B cell (primary cell): ENCODE results near the gene FLYWCH2. TPM values are rescaled to one million over a fixed set of nuclear protein-coding genes. Genes with fewer than 3 reads are reported as not detected.

Experiments
- ATAC-seq: fragments of 200-7000 bp; cut with Tn5 transposase; one replicate; pipeline ENCODE4 v1.10.0; 2021; ENCODE audit warnings: low read depth, mild to moderate bottlenecking, moderate number of reproducible peaks, moderate library complexity
- CTCF ChIA-PET: fragments of 350-600 bp; sonication (Branson Sonifier 250); formaldehyde crosslinking; loops from one replicate; lab custom pipeline; 2021; ENCODE audit warnings: antibody characterized with exemption, inconsistent platforms; lab: Charles Lee
- POLR2A ChIA-PET: fragments of 350-600 bp; sonication (Branson Sonifier 250); formaldehyde crosslinking; loops from one replicate; lab custom pipeline; 2021; ENCODE audit warnings: antibody characterized with exemption; lab: Charles Lee
- DNase-seq: peaks from one replicate; pipeline ENCODE4 v3.0.0; 2013
- H2AFZ ChIP-seq: 2 replicates; pipeline ENCODE4 v1.6.1; 2012; ENCODE audit warnings: mild to moderate bottlenecking, low read depth, low read length; ENCODE audit not compliant: insufficient read depth, poor library complexity, severe bottlenecking
- H3K27ac ChIP-seq, 2 donors: 1 replicate in 1 of 2; 2 replicates in 1 of 2; pipeline ENCODE4 v1.5.1; 2012 to 2013; ENCODE audit warnings: low read length in 2 of 2, mild to moderate bottlenecking in 2 of 2, moderate library complexity in 1 of 2
- H3K27me3 ChIP-seq, 4 experiments: fragments of 200-600 bp in 1 of 4; sonication (generic) in 1 of 4; replicated peaks in 1 of 4; 1 replicate in 2 of 4; 2 replicates in 2 of 4; pipeline versions ENCODE4 v1.6.1 to v1.7.0; 2013 to 2016; ENCODE audit warnings: low read length in 3 of 4, mild to moderate bottlenecking in 2 of 4, mixed read lengths in 1 of 4, moderate library complexity in 1 of 4; ENCODE audit not compliant: insufficient read depth in 4 of 4, control insufficient read depth in 3 of 4; ENCODE audit errors: control extremely low read depth in 1 of 4
- H3K36me3 ChIP-seq, 2 experiments: replicated peaks in 1 of 2; 1 replicate in 1 of 2; 2 replicates in 1 of 2; pipeline versions ENCODE4 v1.6.1 to v1.7.1; 2013; ENCODE audit warnings: low read length in 1 of 2; ENCODE audit not compliant: insufficient read depth in 2 of 2, control insufficient read depth in 1 of 2; ENCODE audit errors: control extremely low read depth in 1 of 2, extremely low read depth in 1 of 2
- H3K4me1 ChIP-seq, 2 donors: fragments of 200-600 bp in 1 of 2; sonication (generic) in 1 of 2; 1 replicate in 1 of 2; 2 replicates in 1 of 2; pipeline versions ENCODE4 v1.5.1 to v1.6.1; 2013 to 2017; ENCODE audit warnings: low read length in 2 of 2; ENCODE audit not compliant: control insufficient read depth in 2 of 2, insufficient read depth in 2 of 2
- H3K4me2 ChIP-seq: replicated peaks from 2 replicates; pipeline ENCODE3; 2012; ENCODE audit warnings: mild to moderate bottlenecking, low read depth, low read length; ENCODE audit not compliant: poor library complexity, severe bottlenecking
- H3K4me3 ChIP-seq, 5 experiments: fragments of 200-600 bp in 1 of 5; sonication (generic) in 1 of 5; 1 replicate in 3 of 5; 2 replicates in 2 of 5; pipeline versions ENCODE4 v1.5.1 to v1.7.0; 2011 to 2016; ENCODE audit warnings: low read length in 4 of 5, mild to moderate bottlenecking in 4 of 5, low read depth in 2 of 5, control low read depth in 1 of 5, moderate library complexity in 1 of 5; ENCODE audit not compliant: insufficient read depth in 1 of 5; ENCODE audit errors: control extremely low read depth in 1 of 5, extremely low read depth in 1 of 5
- H3K79me2 ChIP-seq: fragments of 200-600 bp; sonication (generic); one replicate; pipeline ENCODE4 v1.6.0; 2016; ENCODE audit warnings: low read length; ENCODE audit not compliant: control insufficient read depth, insufficient read depth
- H3K9ac ChIP-seq: fragments of 200-600 bp; sonication (generic); 2 replicates; pipeline ENCODE4 v1.6.1; 2017; ENCODE audit warnings: mild to moderate bottlenecking, low read length, moderate library complexity
- H3K9me3 ChIP-seq, 3 donors: one replicate each; pipeline versions ENCODE4 v1.6.1 to v1.7.1; 2013; ENCODE audit warnings: low read length in 2 of 3; ENCODE audit not compliant: control insufficient read depth in 2 of 3, insufficient read depth in 1 of 3; ENCODE audit errors: control extremely low read depth in 1 of 3
- H4K20me1 ChIP-seq: 2 replicates; pipeline ENCODE4 v1.6.0; 2012; ENCODE audit warnings: mild to moderate bottlenecking, low read length; ENCODE audit not compliant: insufficient read depth, control insufficient read depth, poor library complexity, severe bottlenecking
- H3K27ac Mint-ChIP-seq: one replicate; pipeline ENCODE4 v1.8.0; 2021; ENCODE audit warnings: mixed read lengths
- H3K27me3 Mint-ChIP-seq: one replicate; pipeline ENCODE4 v1.8.0; 2021; ENCODE audit warnings: mixed read lengths
- H3K4me1 Mint-ChIP-seq: one replicate; pipeline ENCODE4 v1.8.0; 2021; ENCODE audit warnings: mixed read lengths
- H3K4me3 Mint-ChIP-seq: one replicate; pipeline ENCODE4 v1.8.0; 2021; ENCODE audit warnings: mixed read lengths
- H3K9me3 Mint-ChIP-seq: one replicate; pipeline ENCODE4 v1.8.0; 2022; ENCODE audit warnings: mixed read lengths; ENCODE audit not compliant: insufficient read depth
- CTCF ChIP-seq: fragments of 200-600 bp; IDR thresholded peaks from one replicate; pipeline ENCODE4 v1.8.0; 2022; ENCODE audit warnings: antibody characterized with exemption, mild to moderate bottlenecking
- EZH2 ChIP-seq: IDR thresholded peaks from 2 replicates; pipeline ENCODE4 v1.6.1; 2012; ENCODE audit warnings: borderline replicate concordance, low read depth, mild to moderate bottlenecking, moderate library complexity, low read length; ENCODE audit not compliant: insufficient read depth, poor library complexity, severe bottlenecking
- WGBS: methylation state at CpG from one replicate; pipeline ENCODE4 v1.1.5; 2013; ENCODE audit warnings: missing lambda C conversion rate; ENCODE audit not compliant: insufficient coverage; 5-methylcytosine and 5-hydroxymethylcytosine counted together
- intact Hi-C: fragments of 100-400 bp; cut with micrococcal nuclease; formaldehyde crosslinking; loops from one replicate; pipeline ENCODE4 v1.10.0; 2022
- polyA plus RNA-seq: library from polyadenylated mRNA; depleted of rRNA; stranded (reverse); fragments of >200 nt; gene quantifications from 2 replicates; pipeline ENCODE4 v1.2.3, GENCODE V29; 2012
- total RNA-seq, 2 donors: library from RNA; stranded (reverse); fragments of 120-200 nt in 1 of 2; gene quantifications; 1 replicate in 1 of 2; 2 replicates in 1 of 2; pipeline versions ENCODE4 v1.2.3 to v1.2.4, GENCODE V29; 2013 to 2022

Gene FLYWCH2
- total and polyA plus RNA-seq, 2 donors (not counting 1 experiment from before 2014, with no cell fraction given), result 22.3 to 24.1 TPM

- Histone ChIP-seq H3K9ac (no peak overlapping the region), H3K4me3 (no peak overlapping the region), H2AFZ (no peak overlapping the region), H3K9me3 (no peaks in the 10 kb centered on the region), H3K79me2 (no peaks in the 10 kb centered on the region), H3K4me1 (peaks cover 0 to under 1% of the 10 kb centered on the region in 2 donors), H3K27me3 (peaks cover 0 to 49% (median 4%) of the 10 kb centered on the region in 4 experiments), H3K4me2 (no peak overlapping the region), H3K27ac (no peak overlapping the region), H4K20me1 (no peaks in the 10 kb centered on the region), H3K36me3 (no peaks in the 10 kb centered on the region)
- Mint-ChIP-seq H3K4me3 (no peak overlapping the region), H3K27ac (no peak overlapping the region), H3K27me3 (peaks cover 45% of the 10 kb centered on the region), H3K9me3 (no peaks in the 10 kb centered on the region), H3K4me1 (no peaks in the 10 kb centered on the region)
- DNase-seq (no peak), ATAC-seq (no peak)
- ChIA-PET CTCF (no interaction called here), POLR2A (no interaction called here)
- intact Hi-C loops, result no loop called here
- TF ChIP-seq CTCF (no peak), EZH2 (no peak)
- WGBS, result 91% methylated on average over 2 of the region's 3 CpGs
Measured at GRCh38 chr16:2834968-2835367, 48.0 kb upstream of the FLYWCH2 start.

- H3K4me2 ChIP-seq, result no peak overlapping the region
Measured at GRCh38 chr16:2835638-2836493, 47.1 kb upstream of the FLYWCH2 start.

More at GRCh38 chr16:2835638-2836493, 47.1 kb upstream of the FLYWCH2 start:
- ChIA-PET POLR2A (no interaction called here), CTCF (no interaction called here)
- Mint-ChIP-seq H3K4me3 (no peak overlapping the region), H3K27ac (no peak overlapping the region), H3K27me3 (peaks cover 43% of the 10 kb centered on the region), H3K4me1 (no peaks in the 10 kb centered on the region), H3K9me3 (no peaks in the 10 kb centered on the region)
- Histone ChIP-seq H3K36me3 (no peaks in the 10 kb centered on the region), H2AFZ (no peak overlapping the region), H3K4me1 (peaks cover 0 to 10% of the 10 kb centered on the region in 2 donors), H4K20me1 (no peaks in the 10 kb centered on the region), H3K27me3 (peaks cover 0 to 44% (median 4%) of the 10 kb centered on the region in 4 experiments), H3K9ac (no peak overlapping the region), H3K9me3 (no peaks in the 10 kb centered on the region), H3K79me2 (no peaks in the 10 kb centered on the region), H3K27ac (no peak overlapping the region), H3K4me3 (no peak overlapping the region)
- DNase-seq (no peak), ATAC-seq (no peak)
- WGBS, result 55% methylated on average over 15 of the region's 22 CpGs
- intact Hi-C loops, result no loop called here
- TF ChIP-seq EZH2, result no peak
- TF ChIP-seq CTCF, result no peak
